ENCODE data around the gene AFM.

The AFM gene

DNA sequence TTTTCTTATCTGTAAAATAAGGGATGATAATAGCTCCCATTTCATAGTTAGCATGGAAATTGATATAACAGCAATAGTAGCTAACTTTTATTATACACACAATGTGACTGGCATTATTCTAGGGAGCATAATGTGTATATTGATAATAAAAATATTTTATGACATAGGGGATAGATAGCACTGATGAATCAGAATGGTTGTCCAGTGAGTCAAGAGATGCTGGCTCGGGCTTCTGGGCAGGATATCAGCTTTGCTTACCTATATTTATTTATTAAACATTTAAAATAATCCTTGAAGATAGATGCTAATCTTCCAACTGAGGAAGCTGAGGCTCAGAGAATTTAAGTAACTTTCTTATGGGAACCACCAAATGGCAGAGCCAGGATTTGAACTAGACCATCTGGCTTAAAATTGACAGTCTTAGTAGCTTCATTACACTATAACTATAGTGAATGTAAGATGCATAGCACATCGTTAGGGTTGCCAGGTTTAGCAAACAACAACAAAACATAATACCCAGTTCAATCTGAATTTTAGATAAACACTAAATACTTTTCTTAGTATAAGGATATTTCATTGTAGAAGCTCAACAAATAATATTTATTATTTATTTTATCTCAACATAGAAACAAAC lies 42.8 kb upstream of the AFM start:
- Histone ChIP-seq H3K4me3 (ENCODE audit: low read depth in 1 of 2, low read length in 2 of 2) (no peak overlapping the region), H2AFZ (ENCODE audit: low read depth, low read length) (no peak overlapping the region), H3K36me3 (ENCODE audit: insufficient read depth, low read length) (no peaks in the 10 kb centered on the region), H3K79me2 (ENCODE audit: insufficient read depth, low read length) (no peaks in the 10 kb centered on the region), H3K4me2 (ENCODE audit: insufficient read depth, low read length) (no peak overlapping the region), H3K4me1 (ENCODE audit: insufficient read depth, low read length) (no peaks in the 10 kb centered on the region), H3K9ac (ENCODE audit: low read depth, low read length) (no peak overlapping the region), H4K20me1 (ENCODE audit: insufficient read depth, low read length) (no peaks in the 10 kb centered on the region), H3K27ac (ENCODE audit: low read length) (no peak overlapping the region), H3K9me3 (ENCODE audit: insufficient read depth, low read length, severe bottlenecking) (no peaks in the 10 kb centered on the region), H3K27me3 (ENCODE audit: insufficient read depth, low read length, poor library complexity) (no peaks in the 10 kb centered on the region)
- TF ChIP-seq EZH2 (IDR thresholded peaks at IDR 0.05; ENCODE audit: borderline replicate concordance, low read depth, low read length, severe bottlenecking) = no peak
- TF ChIP-seq, protein P1, sequence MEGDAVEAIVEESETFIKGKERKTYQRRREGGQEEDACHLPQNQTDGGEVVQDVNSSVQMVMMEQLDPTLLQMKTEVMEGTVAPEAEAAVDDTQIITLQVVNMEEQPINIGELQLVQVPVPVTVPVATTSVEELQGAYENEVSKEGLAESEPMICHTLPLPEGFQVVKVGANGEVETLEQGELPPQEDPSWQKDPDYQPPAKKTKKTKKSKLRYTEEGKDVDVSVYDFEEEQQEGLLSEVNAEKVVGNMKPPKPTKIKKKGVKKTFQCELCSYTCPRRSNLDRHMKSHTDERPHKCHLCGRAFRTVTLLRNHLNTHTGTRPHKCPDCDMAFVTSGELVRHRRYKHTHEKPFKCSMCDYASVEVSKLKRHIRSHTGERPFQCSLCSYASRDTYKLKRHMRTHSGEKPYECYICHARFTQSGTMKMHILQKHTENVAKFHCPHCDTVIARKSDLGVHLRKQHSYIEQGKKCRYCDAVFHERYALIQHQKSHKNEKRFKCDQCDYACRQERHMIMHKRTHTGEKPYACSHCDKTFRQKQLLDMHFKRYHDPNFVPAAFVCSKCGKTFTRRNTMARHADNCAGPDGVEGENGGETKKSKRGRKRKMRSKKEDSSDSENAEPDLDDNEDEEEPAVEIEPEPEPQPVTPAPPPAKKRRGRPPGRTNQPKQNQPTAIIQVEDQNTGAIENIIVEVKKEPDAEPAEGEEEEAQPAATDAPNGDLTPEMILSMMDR (IDR thresholded peaks at IDR 0.05; ENCODE audit: borderline replicate concordance, extremely low read depth, low read length, poor library complexity, severe bottlenecking) = no peak
- DNase-seq = no peak
- ATAC-seq (ENCODE audit: insufficient read depth, low read depth) = no peak

DNA sequence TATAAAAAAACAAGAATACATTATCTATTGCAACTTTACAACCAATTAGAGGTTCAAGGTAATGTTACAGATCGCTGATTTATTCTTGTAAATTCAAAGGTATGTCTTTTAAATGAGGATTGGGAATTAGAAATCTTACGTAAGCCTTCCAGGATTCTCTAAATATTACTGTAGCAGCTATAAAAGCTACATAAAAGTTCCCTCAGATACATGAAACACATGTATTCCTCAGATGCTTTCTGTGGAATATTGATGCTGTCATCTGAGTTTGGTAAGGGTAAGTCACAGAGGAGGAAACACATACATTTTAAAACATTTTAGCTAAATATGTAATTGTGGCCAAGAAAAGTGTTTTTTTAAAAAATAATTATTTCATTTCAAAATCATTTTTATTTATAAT lies 42.1 kb upstream of the AFM start:
- Histone ChIP-seq H2AFZ (ENCODE audit: low read depth, low read length) (no peak overlapping the region), H3K27ac (ENCODE audit: low read length) (no peak overlapping the region), H3K9ac (ENCODE audit: low read depth, low read length) (no peak overlapping the region), H3K36me3 (ENCODE audit: insufficient read depth, low read length) (no peaks in the 10 kb centered on the region), H3K27me3 (ENCODE audit: insufficient read depth, low read length, poor library complexity) (no peaks in the 10 kb centered on the region), H3K79me2 (ENCODE audit: insufficient read depth, low read length) (no peaks in the 10 kb centered on the region), H3K4me2 (ENCODE audit: insufficient read depth, low read length) (no peak overlapping the region), H3K4me3 (ENCODE audit: low read depth in 1 of 2, low read length in 2 of 2) (no peak overlapping the region), H3K4me1 (ENCODE audit: insufficient read depth, low read length) (no peaks in the 10 kb centered on the region), H4K20me1 (ENCODE audit: insufficient read depth, low read length) (no peaks in the 10 kb centered on the region), H3K9me3 (ENCODE audit: insufficient read depth, low read length, severe bottlenecking) (no peaks in the 10 kb centered on the region)
- no peak for DNase-seq
- no peak for TF ChIP-seq EZH2 (IDR thresholded peaks at IDR 0.05; ENCODE audit: borderline replicate concordance, low read depth, low read length, severe bottlenecking)
- TF ChIP-seq, protein P1 (IDR thresholded peaks at IDR 0.05; ENCODE audit: borderline replicate concordance, extremely low read depth, low read length, poor library complexity, severe bottlenecking) = no peak
- ATAC-seq (ENCODE audit: insufficient read depth, low read depth) = no peak

DNA sequence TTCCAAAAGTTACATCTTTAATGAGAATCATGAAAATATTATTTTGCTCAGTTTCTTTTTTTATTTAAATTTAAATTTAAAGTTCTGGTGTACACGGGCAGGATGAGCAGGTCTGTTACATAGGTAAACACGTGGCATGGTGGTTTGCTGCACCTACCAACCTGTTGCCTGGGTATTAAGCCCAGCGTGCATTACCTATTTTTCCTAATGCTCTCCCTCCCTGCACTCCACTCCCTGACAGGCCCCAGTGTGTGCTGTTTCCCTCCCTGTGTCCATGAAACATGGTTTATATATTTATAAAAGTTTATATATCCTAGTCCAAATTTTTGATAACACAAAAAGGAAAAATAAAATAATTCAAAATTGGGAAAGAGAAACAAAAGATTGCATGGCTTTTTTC lies 41.6 kb upstream of the AFM start:
- no peaks in the 10 kb centered on the region for H4K20me1 ChIP-seq (ENCODE audit: insufficient read depth, low read length)
- H3K79me2 ChIP-seq (ENCODE audit: insufficient read depth, low read length) = no peaks in the 10 kb centered on the region
- H3K9ac ChIP-seq (ENCODE audit: low read depth, low read length) = no peak overlapping the region
- no peak for DNase-seq
- H2AFZ ChIP-seq (ENCODE audit: low read depth, low read length) = no peak overlapping the region
- H3K27ac ChIP-seq (ENCODE audit: low read length) = no peak overlapping the region
- H3K27me3 ChIP-seq (ENCODE audit: insufficient read depth, low read length, poor library complexity) = no peaks in the 10 kb centered on the region
- no peak overlapping the region for H3K4me3 ChIP-seq (ENCODE audit: low read depth in 1 of 2, low read length in 2 of 2)
- H3K4me2 ChIP-seq (ENCODE audit: insufficient read depth, low read length) = no peak overlapping the region
- no peaks in the 10 kb centered on the region for H3K36me3 ChIP-seq (ENCODE audit: insufficient read depth, low read length)
- H3K4me1 ChIP-seq (ENCODE audit: insufficient read depth, low read length) = no peaks in the 10 kb centered on the region
- no peak for TF ChIP-seq EZH2 (IDR thresholded peaks at IDR 0.05; ENCODE audit: borderline replicate concordance, low read depth, low read length, severe bottlenecking)
- TF ChIP-seq, protein P1 (IDR thresholded peaks at IDR 0.05; ENCODE audit: borderline replicate concordance, extremely low read depth, low read length, poor library complexity, severe bottlenecking) = no peak
- ATAC-seq (ENCODE audit: insufficient read depth, low read depth) = no peak
- no peaks in the 10 kb centered on the region for H3K9me3 ChIP-seq (ENCODE audit: insufficient read depth, low read length, severe bottlenecking)

Measured in DND-41 (cell line).